ENCODE results near the gene PLBD1.

DNA sequence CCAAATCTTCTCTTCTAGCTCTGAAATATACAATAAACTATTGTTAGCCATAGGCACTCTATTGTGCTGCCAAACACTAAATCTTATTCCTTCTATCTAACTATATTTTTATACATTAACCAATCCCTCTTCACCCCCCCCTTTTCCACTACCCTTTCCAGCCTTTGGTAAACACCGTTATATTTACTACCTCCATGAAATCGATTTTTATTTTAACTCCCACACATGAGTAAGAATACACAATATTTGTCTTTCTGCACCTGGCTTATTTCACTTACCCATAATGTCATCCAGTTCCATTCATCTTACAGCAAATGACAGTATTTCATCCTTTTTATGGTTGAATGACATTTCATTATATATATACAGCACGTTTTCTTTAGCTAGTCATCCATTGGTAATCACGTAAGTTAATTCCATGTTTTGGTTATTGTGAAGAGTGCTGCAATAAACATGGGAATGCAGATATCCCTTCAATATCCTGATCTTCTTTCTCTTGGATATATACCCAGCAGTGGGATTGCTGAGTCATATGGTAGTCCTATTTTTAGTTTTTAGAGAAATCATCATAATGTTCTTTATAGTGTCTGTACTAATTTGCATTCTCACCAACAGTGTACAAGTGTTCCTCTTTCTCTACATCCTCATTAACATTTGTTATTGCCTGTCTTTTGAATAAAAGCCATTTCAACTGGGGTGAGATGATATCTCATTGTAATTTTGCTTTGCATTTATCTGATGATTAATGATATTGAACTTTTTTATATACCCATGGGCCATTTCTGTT lies 34.2 kb upstream of the PLBD1 start:
- TF ChIP-seq POLR2AphosphoS5 (IDR thresholded peaks at IDR 0.05; ENCODE audit: low read depth, low read length) (no peak), TAF1 (IDR thresholded peaks at IDR 0.05; ENCODE audit: borderline replicate concordance, insufficient read depth, low read length) (no peak), SIN3A (IDR thresholded peaks at IDR 0.05; ENCODE audit: borderline replicate concordance, insufficient read depth, low read length) (no peak), FOXP2 (optimal IDR thresholded peaks at IDR 0.05; ENCODE audit: borderline replicate concordance, extremely low read depth, extremely low read length, insufficient read depth) (no peak)
- TF ChIP-seq, protein P1, sequence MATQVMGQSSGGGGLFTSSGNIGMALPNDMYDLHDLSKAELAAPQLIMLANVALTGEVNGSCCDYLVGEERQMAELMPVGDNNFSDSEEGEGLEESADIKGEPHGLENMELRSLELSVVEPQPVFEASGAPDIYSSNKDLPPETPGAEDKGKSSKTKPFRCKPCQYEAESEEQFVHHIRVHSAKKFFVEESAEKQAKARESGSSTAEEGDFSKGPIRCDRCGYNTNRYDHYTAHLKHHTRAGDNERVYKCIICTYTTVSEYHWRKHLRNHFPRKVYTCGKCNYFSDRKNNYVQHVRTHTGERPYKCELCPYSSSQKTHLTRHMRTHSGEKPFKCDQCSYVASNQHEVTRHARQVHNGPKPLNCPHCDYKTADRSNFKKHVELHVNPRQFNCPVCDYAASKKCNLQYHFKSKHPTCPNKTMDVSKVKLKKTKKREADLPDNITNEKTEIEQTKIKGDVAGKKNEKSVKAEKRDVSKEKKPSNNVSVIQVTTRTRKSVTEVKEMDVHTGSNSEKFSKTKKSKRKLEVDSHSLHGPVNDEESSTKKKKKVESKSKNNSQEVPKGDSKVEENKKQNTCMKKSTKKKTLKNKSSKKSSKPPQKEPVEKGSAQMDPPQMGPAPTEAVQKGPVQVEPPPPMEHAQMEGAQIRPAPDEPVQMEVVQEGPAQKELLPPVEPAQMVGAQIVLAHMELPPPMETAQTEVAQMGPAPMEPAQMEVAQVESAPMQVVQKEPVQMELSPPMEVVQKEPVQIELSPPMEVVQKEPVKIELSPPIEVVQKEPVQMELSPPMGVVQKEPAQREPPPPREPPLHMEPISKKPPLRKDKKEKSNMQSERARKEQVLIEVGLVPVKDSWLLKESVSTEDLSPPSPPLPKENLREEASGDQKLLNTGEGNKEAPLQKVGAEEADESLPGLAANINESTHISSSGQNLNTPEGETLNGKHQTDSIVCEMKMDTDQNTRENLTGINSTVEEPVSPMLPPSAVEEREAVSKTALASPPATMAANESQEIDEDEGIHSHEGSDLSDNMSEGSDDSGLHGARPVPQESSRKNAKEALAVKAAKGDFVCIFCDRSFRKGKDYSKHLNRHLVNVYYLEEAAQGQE (IDR thresholded peaks at IDR 0.05; ENCODE audit: insufficient read depth in 1 of 2, low read depth in 2 of 2, low read length in 2 of 2): no peak

Measured in PFSK-1 (cell line).